HL-60 (cell line): ENCODE measurements around the gene C2orf74.

Experiments
- DNase-seq, 2 experiments: peaks; one replicate each; pipeline ENCODE4 v3.0.0-alpha.2; 2010 to 2020; ENCODE audit warnings: low read depth in 1 of 2, low spot score in 1 of 2
- H3K27ac ChIP-seq: fragments of 250-450 bp; sonication (Bioruptor Pico); replicated peaks from 2 replicates; pipeline ENCODE4 v1.5.1; 2020; ENCODE audit warnings: mild to moderate bottlenecking, moderate library complexity
- H3K27me3 ChIP-seq: fragments of 250-450 bp; sonication (Bioruptor Pico); 2 replicates; pipeline ENCODE4 v1.5.1; 2021; ENCODE audit warnings: mild to moderate bottlenecking, moderate library complexity; ENCODE audit not compliant: insufficient read depth, poor library complexity, severe bottlenecking
- H3K4me3 ChIP-seq: replicated peaks from 2 replicates; pipeline ENCODE4 v1.5.1; 2011; ENCODE audit warnings: mild to moderate bottlenecking, control low read depth, low read length; ENCODE audit not compliant: insufficient read depth
- CTCF ChIP-seq: IDR thresholded peaks from one replicate; pipeline ENCODE4 v1.5.1; 2011; ENCODE audit warnings: low read length, control low read depth, inconsistent platforms; ENCODE audit not compliant: insufficient read depth
- GABPA ChIP-seq: IDR thresholded peaks from 2 replicates; pipeline ENCODE4 v1.6.1; 2012; ENCODE audit warnings: low read depth
- POLR2AphosphoS5 ChIP-seq: IDR thresholded peaks from 2 replicates; pipeline ENCODE4 v1.6.1; 2012; ENCODE audit warnings: low read depth
- REST ChIP-seq: IDR thresholded peaks from 2 replicates; pipeline ENCODE4 v1.6.1; 2012; ENCODE audit warnings: low read depth; ENCODE audit not compliant: insufficient replicate concordance
- SPI1 ChIP-seq: IDR thresholded peaks from 2 replicates; pipeline ENCODE4 v1.6.1; 2012; ENCODE audit warnings: low read depth, mild to moderate bottlenecking, borderline replicate concordance

Gene C2orf74

GRCh38 chr2:61134141-61134540 is 27.8 kb upstream of the C2orf74 start:
- H3K27me3 ChIP-seq, result no peaks in the 10 kb centered on the region
- no peak overlapping the region for H3K27ac ChIP-seq
- H3K4me3 ChIP-seq, result no peak overlapping the region
- TF ChIP-seq POLR2AphosphoS5 (no peak), REST (no peak), CTCF (no peak), GABPA (no peak), SPI1 (no peak)
- DNase-seq, result no peak

GRCh38 chr2:61135510-61135909 is 26.5 kb upstream of the C2orf74 start:
- DNase-seq, result peak in 1 of 2 experiments; percentile 21
- H3K4me3 ChIP-seq, result no peak overlapping the region
- no peak overlapping the region for H3K27ac ChIP-seq
- no peaks in the 10 kb centered on the region for H3K27me3 ChIP-seq
- TF ChIP-seq GABPA (no peak), SPI1 (no peak), CTCF (no peak), POLR2AphosphoS5 (no peak), REST (no peak)

DNA sequence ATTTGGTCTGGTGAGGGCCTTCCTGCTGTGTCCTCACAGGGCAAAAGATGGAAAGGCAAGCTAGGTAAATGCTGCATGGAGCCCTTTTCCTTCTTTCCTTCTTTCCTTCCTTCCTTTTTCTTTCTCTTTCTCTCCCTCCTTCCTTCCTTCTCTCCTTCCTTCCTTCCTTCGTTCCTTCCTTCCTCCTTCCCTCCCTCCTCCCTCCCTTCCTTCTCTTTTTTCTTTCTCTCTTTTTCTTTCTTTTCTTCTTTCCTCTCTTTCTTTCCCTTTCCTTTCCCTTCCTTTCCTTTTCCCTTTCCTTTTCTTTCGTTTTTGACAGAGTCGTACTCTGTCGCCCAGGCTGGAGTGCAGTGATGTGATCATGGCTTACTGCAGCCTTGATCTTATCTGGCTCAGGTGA is 23.1 kb upstream of the C2orf74 start:
- Histone ChIP-seq H3K27ac (no peak overlapping the region), H3K27me3 (no peaks in the 10 kb centered on the region), H3K4me3 (no peak overlapping the region)
- TF ChIP-seq CTCF, result no peak
- TF ChIP-seq SPI1, result no peak
- TF ChIP-seq REST, result no peak
- no peak for TF ChIP-seq GABPA
- TF ChIP-seq POLR2AphosphoS5, result no peak
- DNase-seq, result no peak
